ENCODE results near the gene MYO9A.
"Not testable (repeated sequence)": the region's sequence is repeated elsewhere in the genome, so short reads cannot be mapped to it uniquely, and the experiment has no call there.

Gene MYO9A

DNA sequence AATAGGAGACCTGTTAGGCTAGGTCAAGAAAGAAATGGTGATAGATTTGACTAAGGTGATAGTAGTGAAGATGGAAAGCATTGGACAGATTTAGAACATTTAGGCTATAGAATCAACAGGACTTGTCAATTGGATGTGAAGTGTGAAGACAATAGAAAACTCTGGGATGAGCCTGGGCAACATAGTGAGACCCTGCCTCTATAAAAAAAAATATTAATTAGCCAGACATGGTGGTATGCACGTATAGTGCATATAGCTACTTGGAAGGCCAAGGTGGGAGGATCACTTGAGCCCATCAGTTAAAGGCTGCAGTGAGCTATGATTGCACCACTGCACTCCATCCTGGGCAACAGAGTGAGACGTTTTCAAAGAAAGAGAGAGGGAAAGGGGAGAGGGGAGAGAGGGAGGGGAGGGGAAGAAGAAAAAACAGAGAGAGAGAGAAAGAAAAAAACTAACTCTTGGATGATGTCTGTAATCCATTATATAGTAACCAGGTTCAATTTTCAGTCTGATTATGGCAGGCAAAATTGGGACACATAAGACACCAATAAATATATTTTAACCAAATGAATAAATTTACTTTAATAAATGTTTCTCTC is 9.9 kb upstream of the MYO9A start:
- no peaks in the 10 kb centered on the region for H3K9me3 ChIP-seq (ENCODE audit: low read length)
- H3K4me1 ChIP-seq (ENCODE audit: insufficient read depth, low read length), result no peaks in the 10 kb centered on the region
- no peaks in the 10 kb centered on the region for H3K36me3 ChIP-seq (ENCODE audit: insufficient read depth, low read length)
- H3K4me3 ChIP-seq (ENCODE audit: low read length), result no peak overlapping the region
- no peak overlapping the region for H2AFZ ChIP-seq (ENCODE audit: low read depth, low read length)
- H3K27me3 ChIP-seq (ENCODE audit: insufficient read depth, low read length), result no peaks in the 10 kb centered on the region

DNA sequence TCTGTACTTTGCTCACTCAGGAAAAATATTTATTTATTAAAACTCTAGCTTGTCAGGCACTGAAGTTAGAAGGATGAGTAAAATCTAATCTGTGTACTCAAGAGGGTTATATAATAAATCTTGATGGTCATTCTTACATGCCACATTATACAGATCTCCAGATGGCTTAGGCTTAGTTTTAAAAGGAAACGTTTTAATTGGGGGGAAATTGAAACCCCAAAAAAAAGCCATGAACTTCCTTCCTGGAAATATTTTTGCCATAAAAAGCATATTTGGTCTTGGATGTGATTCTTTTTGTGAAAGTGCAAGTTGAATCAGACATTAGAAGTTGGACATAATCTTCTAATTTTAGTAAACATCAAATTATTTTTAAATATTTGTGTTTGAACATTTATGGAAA is 6.3 kb upstream of the MYO9A start:
- Histone ChIP-seq H3K36me3 (ENCODE audit: insufficient read depth, low read length) (no peaks in the 10 kb centered on the region), H3K4me1 (ENCODE audit: insufficient read depth, low read length) (peaks cover 1% of the 10 kb centered on the region), H2AFZ (ENCODE audit: low read depth, low read length) (no peak overlapping the region), H3K4me3 (ENCODE audit: low read length) (no peak overlapping the region), H3K9me3 (ENCODE audit: low read length) (no peaks in the 10 kb centered on the region), H3K27me3 (ENCODE audit: insufficient read depth, low read length) (no peaks in the 10 kb centered on the region)

DNA sequence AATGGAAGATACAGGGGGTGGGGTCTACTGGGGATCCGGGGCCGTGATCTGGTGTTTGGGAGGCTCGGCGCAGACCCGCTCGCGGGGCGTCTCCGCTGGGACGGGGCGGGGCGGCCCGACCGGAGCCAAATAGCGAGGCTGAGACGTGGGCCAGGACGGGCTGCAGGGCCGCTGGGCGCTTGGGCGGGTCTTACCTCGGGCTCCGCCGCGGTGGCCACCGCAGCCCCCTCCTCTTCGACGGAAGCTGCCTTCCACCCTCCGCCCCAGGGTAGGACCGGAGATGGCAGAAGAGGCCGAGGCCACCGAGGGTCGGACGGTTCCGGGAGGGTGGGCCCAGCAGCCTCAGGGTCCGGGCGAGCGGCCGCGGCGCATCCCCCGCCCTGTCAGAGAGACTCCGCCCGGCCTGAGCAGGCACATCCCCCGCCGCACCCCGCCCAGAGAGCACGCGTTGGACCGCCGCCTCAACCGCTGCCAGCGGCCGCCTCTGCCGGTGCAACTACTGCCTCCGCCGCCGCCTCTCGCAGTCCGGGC is 399 bp downstream of the MYO9A start:
- H3K27me3 ChIP-seq (ENCODE audit: insufficient read depth, low read length), result no peaks in the 10 kb centered on the region
- peaks cover 19% of the 10 kb centered on the region for H3K4me1 ChIP-seq (ENCODE audit: insufficient read depth, low read length)
- H3K4me3 ChIP-seq (ENCODE audit: low read length), result peak overlapping the region; percentile 82
- no peaks in the 10 kb centered on the region for H3K9me3 ChIP-seq (ENCODE audit: low read length)
- H3K36me3 ChIP-seq (ENCODE audit: insufficient read depth, low read length), result no peaks in the 10 kb centered on the region
- peak overlapping the region; percentile 96 for H2AFZ ChIP-seq (ENCODE audit: low read depth, low read length)

DNA sequence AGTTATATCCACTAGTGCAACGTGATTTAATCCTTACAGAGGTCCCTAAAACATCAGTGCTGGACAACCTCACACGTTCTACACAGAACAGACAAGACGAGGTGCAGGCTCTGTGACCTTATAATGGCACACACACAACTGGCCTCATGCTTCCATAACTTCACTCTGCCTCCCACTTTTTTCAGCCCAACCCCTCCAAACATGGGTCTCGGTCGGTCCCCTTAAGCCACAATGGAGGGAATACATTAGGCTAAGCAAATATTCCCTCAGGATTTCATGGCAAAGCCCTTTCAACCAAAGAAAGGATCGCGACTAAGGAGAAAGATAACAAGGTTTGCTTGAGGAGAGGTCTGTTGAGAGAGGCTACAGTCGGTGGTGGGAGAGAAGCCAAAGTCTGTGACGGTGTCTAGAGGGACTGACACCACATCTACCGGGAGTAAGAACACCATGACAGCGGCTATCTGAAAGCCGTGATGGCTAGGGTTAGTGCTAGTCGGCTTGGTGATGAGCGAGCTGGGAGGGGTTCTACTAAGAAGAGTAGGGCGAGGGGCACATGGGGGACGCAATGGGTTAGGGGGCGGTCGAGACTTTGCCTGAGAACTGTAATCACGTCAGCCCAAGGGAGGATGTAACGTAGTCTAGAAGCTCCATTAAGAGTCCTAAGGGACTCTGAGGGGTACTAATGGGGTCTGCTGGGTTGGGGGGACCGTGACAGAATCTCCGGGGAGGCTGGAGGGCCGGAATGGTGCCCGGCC is 1.0 kb downstream of the MYO9A start:
- Histone ChIP-seq H3K4me1 (ENCODE audit: insufficient read depth, low read length) (peaks cover 19% of the 10 kb centered on the region), H3K4me3 (ENCODE audit: low read length) (peak overlapping the region; percentile 82), H3K27me3 (ENCODE audit: insufficient read depth, low read length) (no peaks in the 10 kb centered on the region), H3K9me3 (ENCODE audit: low read length) (no peaks in the 10 kb centered on the region), H3K36me3 (ENCODE audit: insufficient read depth, low read length) (no peaks in the 10 kb centered on the region), H2AFZ (ENCODE audit: low read depth, low read length) (peak overlapping the region; percentile 96)

DNA sequence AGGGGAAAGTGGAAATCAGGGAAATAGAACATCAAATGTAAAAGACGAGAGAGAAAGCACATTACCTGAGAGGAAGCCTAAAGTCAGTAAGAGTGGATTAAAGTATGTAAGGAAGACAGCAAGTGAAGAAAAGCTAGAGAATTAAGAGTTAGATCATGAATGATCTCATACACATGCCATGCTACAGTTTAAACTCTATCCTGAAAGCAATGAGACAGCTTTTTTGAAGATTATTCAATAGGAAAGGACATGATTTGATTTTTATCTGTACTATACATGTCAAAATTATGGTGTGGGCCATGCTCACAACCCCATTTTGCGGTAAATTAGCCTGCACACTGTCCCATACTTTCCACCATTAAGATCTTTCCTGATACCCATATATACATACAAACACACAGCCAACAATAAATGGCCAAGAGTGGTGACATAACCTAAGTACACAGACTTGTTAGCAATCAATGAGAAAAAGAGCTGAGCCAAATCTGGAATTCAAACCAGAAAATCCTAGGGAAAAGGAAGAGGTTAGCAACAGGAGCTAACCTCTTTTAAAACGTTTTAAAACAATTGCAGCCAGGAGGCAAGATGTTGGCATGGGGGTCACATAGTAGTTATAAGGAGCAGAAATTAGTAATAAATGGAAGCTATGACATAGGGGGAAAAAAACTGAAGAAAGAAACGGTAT is 4.5 kb downstream of the MYO9A start:
- Histone ChIP-seq H2AFZ (ENCODE audit: low read depth, low read length) (no peak overlapping the region), H3K36me3 (ENCODE audit: insufficient read depth, low read length) (no peaks in the 10 kb centered on the region), H3K9me3 (ENCODE audit: low read length) (no peaks in the 10 kb centered on the region), H3K27me3 (ENCODE audit: insufficient read depth, low read length) (no peaks in the 10 kb centered on the region), H3K4me1 (ENCODE audit: insufficient read depth, low read length) (peaks cover 12% of the 10 kb centered on the region), H3K4me3 (ENCODE audit: low read length) (no peak overlapping the region)

DNA sequence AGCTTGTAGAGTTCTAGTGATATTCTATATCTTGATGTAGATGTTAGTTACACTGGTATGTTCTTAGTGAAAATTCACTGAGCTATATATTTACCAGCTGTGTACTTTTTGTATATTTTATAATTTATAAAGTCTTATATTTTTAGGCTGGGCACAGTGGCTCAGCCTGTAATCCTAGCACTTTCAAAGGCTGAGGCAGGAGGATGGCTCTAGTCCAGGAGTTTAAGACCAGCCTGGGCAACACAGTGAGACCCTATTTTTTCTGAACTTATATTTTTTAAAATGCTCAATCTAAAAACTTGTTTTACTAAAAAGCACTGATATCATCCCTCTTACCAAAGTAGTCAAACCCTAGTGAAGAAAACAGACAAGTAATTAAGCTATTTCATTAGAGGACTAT is 5.1 kb downstream of the MYO9A start:
- H3K4me1 ChIP-seq (ENCODE audit: insufficient read depth, low read length), result peaks cover 12% of the 10 kb centered on the region
- no peak overlapping the region for H2AFZ ChIP-seq (ENCODE audit: low read depth, low read length)
- no peaks in the 10 kb centered on the region for H3K9me3 ChIP-seq (ENCODE audit: low read length)
- H3K27me3 ChIP-seq (ENCODE audit: insufficient read depth, low read length), result no peaks in the 10 kb centered on the region
- no peaks in the 10 kb centered on the region for H3K36me3 ChIP-seq (ENCODE audit: insufficient read depth, low read length)
- no peak overlapping the region for H3K4me3 ChIP-seq (ENCODE audit: low read length)

DNA sequence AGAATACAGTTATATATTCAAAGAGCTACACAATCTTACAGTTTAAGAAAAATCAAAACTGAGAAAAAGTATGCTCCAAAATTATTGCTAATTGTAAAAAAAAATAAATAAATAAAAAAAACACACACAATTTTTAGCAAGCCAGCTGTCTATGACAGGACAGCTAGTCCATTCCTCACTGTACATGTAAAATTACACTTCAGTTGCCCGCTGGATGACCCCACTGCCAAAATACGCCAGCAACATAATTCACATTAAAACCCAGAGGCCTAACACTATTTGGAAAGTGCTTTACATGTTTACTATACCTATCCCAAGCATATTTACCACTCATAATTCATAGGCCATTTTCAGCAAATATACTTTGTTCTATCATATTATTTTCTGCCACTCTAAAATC is 5.8 kb downstream of the MYO9A start:
- Histone ChIP-seq H3K4me1 (ENCODE audit: insufficient read depth, low read length) (peaks cover 12% of the 10 kb centered on the region), H3K9me3 (ENCODE audit: low read length) (no peaks in the 10 kb centered on the region), H3K27me3 (ENCODE audit: insufficient read depth, low read length) (no peaks in the 10 kb centered on the region), H3K4me3 (ENCODE audit: low read length) (no peak overlapping the region), H3K36me3 (ENCODE audit: insufficient read depth, low read length) (no peaks in the 10 kb centered on the region), H2AFZ (ENCODE audit: low read depth, low read length) (no peak overlapping the region)

DNA sequence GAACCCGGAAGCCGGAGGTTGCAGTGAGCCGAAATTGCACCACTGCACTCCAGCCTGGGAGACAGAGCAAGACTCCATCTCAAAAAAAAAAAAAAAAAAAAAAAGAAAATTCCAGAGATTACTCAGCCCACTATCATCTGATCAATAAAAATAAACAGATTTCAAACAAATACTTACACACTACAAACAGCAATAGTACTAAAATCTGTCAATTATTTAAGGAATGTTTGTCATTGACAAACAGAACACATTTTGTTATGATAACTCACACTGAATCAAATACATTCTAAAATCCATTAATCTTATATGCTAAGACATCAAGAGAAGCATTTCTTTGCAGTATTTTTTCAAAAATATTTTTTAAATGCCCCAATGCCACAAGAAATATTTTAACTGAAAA is 7.6 kb downstream of the MYO9A start:
- Histone ChIP-seq H2AFZ (ENCODE audit: low read depth, low read length) (no peak overlapping the region), H3K4me3 (ENCODE audit: low read length) (no peak overlapping the region), H3K9me3 (ENCODE audit: low read length) (no peaks in the 10 kb centered on the region), H3K4me1 (ENCODE audit: insufficient read depth, low read length) (peaks cover 2% of the 10 kb centered on the region), H3K36me3 (ENCODE audit: insufficient read depth, low read length) (no peaks in the 10 kb centered on the region), H3K27me3 (ENCODE audit: insufficient read depth, low read length) (no peaks in the 10 kb centered on the region)

DNA sequence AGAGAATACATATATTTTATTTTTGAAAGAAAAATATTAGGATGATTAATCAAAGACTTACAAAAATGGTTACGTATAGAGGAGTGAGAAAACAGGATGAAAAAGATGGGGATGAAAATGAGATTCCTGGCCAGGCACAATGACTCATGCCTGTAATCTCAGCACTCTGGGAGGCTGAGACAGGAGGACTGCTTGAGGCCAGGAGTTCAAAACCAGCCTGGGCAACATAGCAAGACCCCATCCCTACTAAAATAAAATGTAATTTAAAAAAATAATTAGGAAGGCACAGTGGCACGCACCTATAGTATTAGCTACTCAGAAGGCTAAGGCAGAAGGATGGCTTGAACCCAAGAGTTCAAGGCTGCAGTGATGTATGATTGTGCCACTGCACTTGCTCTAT is 11.9 kb downstream of the MYO9A start:
- Histone ChIP-seq H3K36me3 (ENCODE audit: insufficient read depth, low read length) (no peaks in the 10 kb centered on the region), H3K9me3 (ENCODE audit: low read length) (no peaks in the 10 kb centered on the region), H2AFZ (ENCODE audit: low read depth, low read length) (no peak overlapping the region), H3K27me3 (ENCODE audit: insufficient read depth, low read length) (no peaks in the 10 kb centered on the region), H3K4me3 (ENCODE audit: low read length) (no peak overlapping the region), H3K4me1 (ENCODE audit: insufficient read depth, low read length) (peaks cover 11% of the 10 kb centered on the region)

DNA sequence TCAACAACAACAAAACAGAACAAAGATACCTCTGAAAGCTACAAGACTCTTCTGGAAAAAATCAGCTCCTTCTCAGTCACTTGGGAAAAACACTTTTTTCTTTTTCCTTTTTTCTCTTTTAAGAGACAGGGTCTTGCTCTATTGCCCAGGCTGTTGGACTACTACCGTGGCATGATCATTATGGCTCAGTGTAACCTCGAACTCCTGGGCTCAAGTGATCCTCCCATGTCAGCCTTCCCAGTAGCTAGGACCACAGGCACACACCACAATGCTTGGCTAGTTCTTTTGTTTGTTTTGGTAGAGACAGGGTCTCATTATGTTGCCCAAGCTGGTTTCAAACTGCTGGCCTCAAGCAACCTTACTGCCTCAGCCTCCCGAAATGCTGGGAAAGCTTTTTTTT is 12.8 kb downstream of the MYO9A start:
- Histone ChIP-seq H3K4me1 (ENCODE audit: insufficient read depth, low read length) (peaks cover 11% of the 10 kb centered on the region), H3K36me3 (ENCODE audit: insufficient read depth, low read length) (no peaks in the 10 kb centered on the region), H3K9me3 (ENCODE audit: low read length) (no peaks in the 10 kb centered on the region), H3K4me3 (ENCODE audit: low read length) (no peak overlapping the region), H2AFZ (ENCODE audit: low read depth, low read length) (no peak overlapping the region), H3K27me3 (ENCODE audit: insufficient read depth, low read length) (no peaks in the 10 kb centered on the region)

DNA sequence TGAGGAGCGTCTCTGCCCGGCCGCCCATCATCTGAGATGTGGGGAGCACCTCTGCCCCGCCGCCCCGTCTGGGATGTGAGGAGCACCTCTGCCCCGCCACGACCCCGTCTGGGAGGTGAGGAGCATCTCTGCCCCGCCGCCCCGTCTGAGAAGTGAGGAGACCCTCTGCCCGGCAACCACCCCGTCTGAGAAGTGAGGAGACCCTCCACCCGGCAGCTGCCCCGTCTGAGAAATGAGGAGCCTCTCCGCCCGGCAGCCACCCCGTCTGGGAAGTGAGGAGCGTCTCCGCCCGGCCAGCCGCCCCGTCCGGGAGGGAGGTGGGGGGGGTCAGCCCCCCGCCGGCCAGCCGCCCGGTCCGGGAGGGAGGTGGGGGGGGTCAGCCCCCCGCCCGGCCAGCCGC is 17.4 kb downstream of the MYO9A start:
- H3K27me3 ChIP-seq (ENCODE audit: insufficient read depth, low read length); H3K4me3 ChIP-seq (ENCODE audit: low read length); H3K9me3 ChIP-seq (ENCODE audit: low read length); H2AFZ ChIP-seq (ENCODE audit: low read depth, low read length); H3K36me3 ChIP-seq (ENCODE audit: insufficient read depth, low read length): not testable (repeated sequence)
- H3K4me1 ChIP-seq (ENCODE audit: insufficient read depth, low read length), result peaks cover 15% of the 10 kb centered on the region

DNA sequence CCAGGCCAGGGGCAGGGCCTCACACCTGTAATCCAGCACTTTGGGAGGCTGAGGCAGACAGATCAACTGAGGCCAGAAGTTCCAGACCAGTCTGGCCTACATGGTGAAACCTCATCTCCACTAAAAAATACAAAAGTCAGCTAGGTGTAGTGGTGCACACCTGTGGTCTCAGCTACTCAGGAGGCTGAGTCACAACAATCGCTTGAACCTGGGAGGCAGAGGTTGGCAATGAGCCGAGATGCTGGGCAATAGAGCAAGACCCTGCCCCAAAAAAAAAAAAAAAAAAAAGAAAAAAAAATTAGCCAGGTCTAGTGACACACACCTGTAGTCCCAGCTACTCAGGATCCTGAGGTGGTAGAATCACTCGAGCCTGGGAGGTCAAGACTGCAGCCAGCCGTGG is 18.8 kb downstream of the MYO9A start:
- no peak overlapping the region for H2AFZ ChIP-seq (ENCODE audit: low read depth, low read length)
- H3K4me1 ChIP-seq (ENCODE audit: insufficient read depth, low read length), result peaks cover 15% of the 10 kb centered on the region
- H3K27me3 ChIP-seq (ENCODE audit: insufficient read depth, low read length), result no peaks in the 10 kb centered on the region
- H3K36me3 ChIP-seq (ENCODE audit: insufficient read depth, low read length), result no peaks in the 10 kb centered on the region
- no peak overlapping the region for H3K4me3 ChIP-seq (ENCODE audit: low read length)
- peaks cover 3% of the 10 kb centered on the region for H3K9me3 ChIP-seq (ENCODE audit: low read length)

DNA sequence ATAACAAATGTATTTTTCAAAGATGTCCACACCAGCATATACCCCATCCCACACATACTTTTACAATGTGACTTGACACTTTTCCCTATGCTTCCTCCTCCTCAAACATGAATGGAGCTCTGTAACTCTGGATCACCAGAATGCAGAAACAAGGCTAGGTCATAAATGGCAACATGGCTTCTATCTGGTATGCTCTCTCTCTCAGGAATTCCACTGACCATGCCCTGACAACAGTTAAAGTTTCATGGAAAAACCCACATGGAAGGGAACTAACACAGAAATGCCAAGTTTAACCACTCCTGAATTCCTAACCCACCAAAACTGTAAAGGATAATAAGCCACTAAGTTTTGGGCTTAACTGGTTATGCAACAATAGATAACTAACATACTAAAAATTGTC is 19.9 kb downstream of the MYO9A start:
- Histone ChIP-seq H2AFZ (ENCODE audit: low read depth, low read length) (no peak overlapping the region), H3K36me3 (ENCODE audit: insufficient read depth, low read length) (no peaks in the 10 kb centered on the region), H3K27me3 (ENCODE audit: insufficient read depth, low read length) (no peaks in the 10 kb centered on the region), H3K4me1 (ENCODE audit: insufficient read depth, low read length) (peaks cover 4% of the 10 kb centered on the region), H3K9me3 (ENCODE audit: low read length) (peaks cover 3% of the 10 kb centered on the region), H3K4me3 (ENCODE audit: low read length) (no peak overlapping the region)
